IMR-90 (cell line): ENCODE results near the gene DUSP2.

ENCODE experiments used
- BHLHE40 ChIP-seq: fragments of 150-350 bp; IDR thresholded peaks from 2 replicates; pipeline ENCODE4 v1.6.1; 2016; ENCODE audit warnings: mild to moderate bottlenecking, low read depth, low read length
- CEBPB ChIP-seq: IDR thresholded peaks from 2 replicates; pipeline ENCODE4 v1.6.1; 2012; ENCODE audit warnings: low read depth, low read length, improper control_type of control experiment
- FOS ChIP-seq: fragments of 150-350 bp; IDR thresholded peaks from 2 replicates; pipeline ENCODE4 v1.6.1; 2016; ENCODE audit warnings: low read depth, low read length
- MAZ ChIP-seq: IDR thresholded peaks from 2 replicates; pipeline ENCODE4 v1.6.1; 2012; ENCODE audit warnings: low read depth, mild to moderate bottlenecking, low read length, improper control_type of control experiment, moderate library complexity, borderline replicate concordance
- MXI1 ChIP-seq: IDR thresholded peaks from 2 replicates; pipeline ENCODE4 v1.6.1; 2012; ENCODE audit warnings: low read depth, mild to moderate bottlenecking, low read length, moderate library complexity, borderline replicate concordance
- POLR2A ChIP-seq: IDR thresholded peaks from 2 replicates; pipeline ENCODE4 v1.6.1; 2012; ENCODE audit warnings: mild to moderate bottlenecking, low read depth, low read length
- RAD21 ChIP-seq: IDR thresholded peaks from 2 replicates; pipeline ENCODE4 v1.6.1; 2012; ENCODE audit warnings: low read length, improper control_type of control experiment
- RFX5 ChIP-seq: IDR thresholded peaks from 2 replicates; pipeline ENCODE4 v1.8.0; 2012; ENCODE audit warnings: low read depth, mild to moderate bottlenecking, low read length, moderate library complexity
- SMC3 ChIP-seq: fragments of 150-350 bp; IDR thresholded peaks from 2 replicates; pipeline ENCODE4 v1.6.1; 2016; ENCODE audit warnings: low read depth, mild to moderate bottlenecking, antibody characterized with exemption, low read length, moderate library complexity
- TF ChIP-seq, protein P1 (sequence below): conservative IDR thresholded peaks from 2 replicates; pipeline ENCODE4 v1.5.1; 2012; ENCODE audit warnings: mild to moderate bottlenecking, low read depth, low read length, improper control_type of control experiment
- TF ChIP-seq, protein P2 (sequence below): fragments of 150-350 bp; IDR thresholded peaks from 2 replicates; pipeline ENCODE4 v1.6.1; 2017; ENCODE audit warnings: mild to moderate bottlenecking, antibody characterized with exemption, low read length, low read depth
- TF ChIP-seq, protein P3 (sequence below): fragments of 150-350 bp; IDR thresholded peaks from 2 replicates; pipeline ENCODE4 v1.6.1; 2016; ENCODE audit warnings: low read depth, mild to moderate bottlenecking, low read length, moderate library complexity, borderline replicate concordance

DNA sequence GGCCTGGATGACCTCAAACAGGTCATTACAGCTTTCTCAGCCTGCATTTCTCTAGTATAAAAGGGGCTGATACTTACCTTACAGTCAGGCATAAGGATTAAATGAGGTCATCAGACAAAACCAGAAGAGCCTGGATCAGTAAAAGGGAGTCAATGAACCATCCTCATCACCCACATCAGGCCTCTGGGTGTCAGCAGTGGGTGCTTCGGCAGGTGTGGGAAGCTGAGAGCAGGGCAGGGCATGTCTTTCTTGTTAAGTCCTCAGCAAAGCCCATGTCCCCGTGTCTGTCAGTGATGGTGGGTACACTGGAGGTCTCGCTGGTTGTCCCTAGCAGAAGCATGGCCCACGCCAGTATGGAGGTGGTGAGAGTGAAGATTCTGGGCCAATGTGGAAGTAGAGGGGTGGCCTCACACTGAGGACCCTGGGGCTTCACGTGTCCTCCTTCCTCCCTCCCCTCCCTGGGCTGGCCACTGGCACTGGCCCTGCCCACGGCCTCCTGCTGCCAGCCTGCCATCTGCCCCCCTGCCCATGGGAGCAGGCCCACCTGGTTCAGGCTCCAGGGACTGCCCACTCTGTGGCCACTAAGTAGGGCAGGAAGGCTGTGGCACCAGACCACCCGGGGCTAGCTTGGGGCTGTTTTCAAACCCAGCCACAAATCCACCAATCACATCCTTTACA lies 33.3 kb downstream of the DUSP2 start:
- TF ChIP-seq, protein P1, sequence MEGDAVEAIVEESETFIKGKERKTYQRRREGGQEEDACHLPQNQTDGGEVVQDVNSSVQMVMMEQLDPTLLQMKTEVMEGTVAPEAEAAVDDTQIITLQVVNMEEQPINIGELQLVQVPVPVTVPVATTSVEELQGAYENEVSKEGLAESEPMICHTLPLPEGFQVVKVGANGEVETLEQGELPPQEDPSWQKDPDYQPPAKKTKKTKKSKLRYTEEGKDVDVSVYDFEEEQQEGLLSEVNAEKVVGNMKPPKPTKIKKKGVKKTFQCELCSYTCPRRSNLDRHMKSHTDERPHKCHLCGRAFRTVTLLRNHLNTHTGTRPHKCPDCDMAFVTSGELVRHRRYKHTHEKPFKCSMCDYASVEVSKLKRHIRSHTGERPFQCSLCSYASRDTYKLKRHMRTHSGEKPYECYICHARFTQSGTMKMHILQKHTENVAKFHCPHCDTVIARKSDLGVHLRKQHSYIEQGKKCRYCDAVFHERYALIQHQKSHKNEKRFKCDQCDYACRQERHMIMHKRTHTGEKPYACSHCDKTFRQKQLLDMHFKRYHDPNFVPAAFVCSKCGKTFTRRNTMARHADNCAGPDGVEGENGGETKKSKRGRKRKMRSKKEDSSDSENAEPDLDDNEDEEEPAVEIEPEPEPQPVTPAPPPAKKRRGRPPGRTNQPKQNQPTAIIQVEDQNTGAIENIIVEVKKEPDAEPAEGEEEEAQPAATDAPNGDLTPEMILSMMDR: no peak
- TF ChIP-seq, protein P2, sequence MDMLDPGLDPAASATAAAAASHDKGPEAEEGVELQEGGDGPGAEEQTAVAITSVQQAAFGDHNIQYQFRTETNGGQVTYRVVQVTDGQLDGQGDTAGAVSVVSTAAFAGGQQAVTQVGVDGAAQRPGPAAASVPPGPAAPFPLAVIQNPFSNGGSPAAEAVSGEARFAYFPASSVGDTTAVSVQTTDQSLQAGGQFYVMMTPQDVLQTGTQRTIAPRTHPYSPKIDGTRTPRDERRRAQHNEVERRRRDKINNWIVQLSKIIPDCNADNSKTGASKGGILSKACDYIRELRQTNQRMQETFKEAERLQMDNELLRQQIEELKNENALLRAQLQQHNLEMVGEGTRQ: no peak
- TF ChIP-seq, protein P3, sequence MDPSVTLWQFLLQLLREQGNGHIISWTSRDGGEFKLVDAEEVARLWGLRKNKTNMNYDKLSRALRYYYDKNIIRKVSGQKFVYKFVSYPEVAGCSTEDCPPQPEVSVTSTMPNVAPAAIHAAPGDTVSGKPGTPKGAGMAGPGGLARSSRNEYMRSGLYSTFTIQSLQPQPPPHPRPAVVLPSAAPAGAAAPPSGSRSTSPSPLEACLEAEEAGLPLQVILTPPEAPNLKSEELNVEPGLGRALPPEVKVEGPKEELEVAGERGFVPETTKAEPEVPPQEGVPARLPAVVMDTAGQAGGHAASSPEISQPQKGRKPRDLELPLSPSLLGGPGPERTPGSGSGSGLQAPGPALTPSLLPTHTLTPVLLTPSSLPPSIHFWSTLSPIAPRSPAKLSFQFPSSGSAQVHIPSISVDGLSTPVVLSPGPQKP: no peak
- no peak for TF ChIP-seq RAD21
- TF ChIP-seq MXI1: no peak
- TF ChIP-seq POLR2A: no peak
- TF ChIP-seq RFX5: no peak
- TF ChIP-seq CEBPB: no peak
- TF ChIP-seq MAZ: no peak
- no peak for TF ChIP-seq BHLHE40
- TF ChIP-seq SMC3: no peak
- TF ChIP-seq FOS: no peak
